GM12892 (cell line): Measurements from ENCODE around the gene MYO5B.

Experiments used
- POLR2A ChIP-seq: IDR thresholded peaks from 2 replicates; pipeline ENCODE4 v1.6.1; 2011; ENCODE audit warnings: low read depth, low read length, control low read depth
- POLR2AphosphoS5 ChIP-seq: IDR thresholded peaks from 2 replicates; pipeline ENCODE4 v1.6.1; 2011; ENCODE audit warnings: low read depth, low read length, control low read depth
- TAF1 ChIP-seq: IDR thresholded peaks from 2 replicates; pipeline ENCODE4 v1.6.1; 2011; ENCODE audit warnings: low read depth, mild to moderate bottlenecking, control low read depth, low read length, borderline replicate concordance

DNA sequence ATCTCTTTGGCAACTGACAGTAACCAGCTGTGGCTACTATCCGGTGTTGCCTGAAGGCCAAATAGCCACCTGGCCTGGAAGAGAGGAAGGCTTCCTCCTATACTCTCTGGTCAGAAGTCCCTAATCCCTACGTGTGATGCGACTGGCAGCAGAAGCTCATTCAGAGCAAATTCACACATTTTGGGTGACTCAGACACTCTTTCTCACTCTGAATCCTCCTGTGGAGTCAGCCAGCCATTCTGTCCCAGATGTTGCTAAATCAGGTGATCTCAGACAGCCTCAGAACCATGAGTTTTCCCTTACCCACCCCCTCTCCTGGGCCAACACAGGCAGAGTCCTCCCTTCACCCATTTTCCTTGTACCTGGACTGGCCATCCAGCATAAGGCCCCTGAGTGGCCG, 36.7 kb upstream of the MYO5B start:
- no peak for TF ChIP-seq POLR2A
- no peak for TF ChIP-seq TAF1
- TF ChIP-seq POLR2AphosphoS5 = no peak
